H9 (cell line): ENCODE data around the gene ITIH4. TPM values are rescaled to one million over a fixed set of nuclear protein-coding genes. Genes with fewer than 3 reads are reported as not detected.

Source experiments
- DNase-seq: peaks from one replicate; pipeline ENCODE4 v3.0.0-alpha.2; 2017
- H2AFZ ChIP-seq: one replicate; pipeline ENCODE4 v1.6.1; 2013; ENCODE audit warnings: mild to moderate bottlenecking, low read length, control low read depth, moderate library complexity
- H2AK5ac ChIP-seq: 2 replicates; pipeline ENCODE4 v1.6.1; 2013; ENCODE audit warnings: low read length, control low read depth, mixed read lengths; ENCODE audit not compliant: insufficient read length
- H2BK120ac ChIP-seq: one replicate; pipeline ENCODE4 v1.6.1; 2013; ENCODE audit warnings: low read depth, mild to moderate bottlenecking, low read length, control low read depth, inconsistent platforms; ENCODE audit not compliant: poor library complexity, severe bottlenecking
- H2BK12ac ChIP-seq: 2 replicates; pipeline ENCODE4 v1.6.1; 2013; ENCODE audit warnings: low read length, control low read depth, mixed read lengths, low read depth; ENCODE audit not compliant: insufficient read length
- H2BK15ac ChIP-seq: 2 replicates; pipeline ENCODE4 v1.6.1; 2013; ENCODE audit warnings: low read depth, low read length, control low read depth
- H2BK20ac ChIP-seq: one replicate; pipeline ENCODE4 v1.6.1; 2013; ENCODE audit warnings: low read depth, mild to moderate bottlenecking, low read length, control low read depth, inconsistent platforms; ENCODE audit not compliant: poor library complexity, severe bottlenecking
- H2BK5ac ChIP-seq: 2 replicates; pipeline ENCODE4 v1.6.1; 2013; ENCODE audit warnings: low read length, control low read depth, mixed read lengths; ENCODE audit not compliant: insufficient read length
- H3K14ac ChIP-seq: 2 replicates; pipeline ENCODE4 v1.6.1; 2013; ENCODE audit warnings: low read length, control low read depth; ENCODE audit not compliant: insufficient read depth
- H3K18ac ChIP-seq: 2 replicates; pipeline ENCODE4 v1.6.1; 2013; ENCODE audit warnings: low read depth, mild to moderate bottlenecking, mixed read lengths, low read length, control low read depth; ENCODE audit not compliant: insufficient read length
- H3K23ac ChIP-seq: 2 replicates; pipeline ENCODE4 v1.6.1; 2013; ENCODE audit warnings: low read length, control low read depth, mixed read lengths, low read depth; ENCODE audit not compliant: insufficient read length
- H3K23me2 ChIP-seq: 2 replicates; pipeline ENCODE4 v1.6.1; 2013; ENCODE audit warnings: low read depth, mild to moderate bottlenecking, mixed read lengths, low read length, control low read depth; ENCODE audit not compliant: insufficient read length, poor library complexity, severe bottlenecking
- H3K27ac ChIP-seq: 2 replicates; pipeline ENCODE4 v1.5.1; 2013; ENCODE audit warnings: low read length, control low read depth, mixed read lengths, low read depth; ENCODE audit not compliant: insufficient read length
- H3K27me3 ChIP-seq: 2 replicates; pipeline ENCODE4 v1.6.1; 2013; ENCODE audit warnings: low read length, control low read depth, inconsistent platforms; ENCODE audit not compliant: insufficient read depth
- H3K4ac ChIP-seq: 2 replicates; pipeline ENCODE4 v1.6.1; 2013; ENCODE audit warnings: low read depth, mild to moderate bottlenecking, control low read depth, inconsistent platforms, low read length, moderate library complexity
- H3K4me1 ChIP-seq: 2 replicates; pipeline ENCODE4 v1.6.1; 2013; ENCODE audit warnings: low read length, control low read depth, inconsistent platforms; ENCODE audit not compliant: insufficient read depth
- H3K4me2 ChIP-seq: 2 replicates; pipeline ENCODE4 v1.6.1; 2013; ENCODE audit warnings: low read length, control low read depth, mixed read lengths; ENCODE audit not compliant: insufficient read length, insufficient read depth
- H3K56ac ChIP-seq: 2 replicates; pipeline ENCODE4 v1.6.1; 2013; ENCODE audit warnings: low read depth, mild to moderate bottlenecking, mixed read lengths, low read length, control low read depth; ENCODE audit not compliant: insufficient read length
- H3K79me1 ChIP-seq: 2 replicates; pipeline ENCODE4 v1.6.1; 2013; ENCODE audit warnings: low read depth, mild to moderate bottlenecking, moderate library complexity, low read length, control low read depth, inconsistent platforms; ENCODE audit not compliant: insufficient read depth, poor library complexity, severe bottlenecking
- H3K79me2 ChIP-seq: 2 replicates; pipeline ENCODE4 v1.6.1; 2013; ENCODE audit warnings: low read length, control low read depth, inconsistent platforms; ENCODE audit not compliant: insufficient read depth
- H3K9ac ChIP-seq: 2 replicates; pipeline ENCODE4 v1.6.1; 2013; ENCODE audit warnings: low read length, control low read depth, mixed read lengths; ENCODE audit not compliant: insufficient read length; ENCODE audit errors: extremely low read depth
- H3K9me3 ChIP-seq: one replicate; pipeline ENCODE4 v1.6.1; 2013; ENCODE audit warnings: low read depth, low read length, inconsistent platforms; ENCODE audit not compliant: control insufficient read depth
- H3T11ph ChIP-seq: one replicate; pipeline ENCODE4 v1.6.1; 2013; ENCODE audit warnings: mild to moderate bottlenecking, low read length, control low read depth, inconsistent platforms
- H4K20me1 ChIP-seq: one replicate; pipeline ENCODE4 v1.6.1; 2013; ENCODE audit not compliant: control insufficient read depth, insufficient read length, insufficient read depth
- H4K5ac ChIP-seq: 2 replicates; pipeline ENCODE4 v1.6.1; 2013; ENCODE audit warnings: low read depth, mild to moderate bottlenecking, mixed read lengths, low read length, control low read depth; ENCODE audit not compliant: insufficient read length
- H4K8ac ChIP-seq: replicated peaks from 2 replicates; pipeline ENCODE4 v1.6.1; 2013; ENCODE audit warnings: low read length, control low read depth, mixed read lengths, low read depth; ENCODE audit not compliant: insufficient read length
- H4K91ac ChIP-seq: 2 replicates; pipeline ENCODE4 v1.6.1; 2013; ENCODE audit warnings: low read depth, mild to moderate bottlenecking, moderate library complexity, mixed read lengths, low read length, control low read depth; ENCODE audit not compliant: insufficient read length
- H3K27ac Mint-ChIP-seq, 3 experiments: 2 replicates in 2 of 3; 3 replicates in 1 of 3; pipeline ENCODE4 v1.8.0; 2020 to 2021; ENCODE audit warnings: mixed read lengths in 3 of 3, mild to moderate bottlenecking in 1 of 3, moderate library complexity in 1 of 3
- H3K27me3 Mint-ChIP-seq: 2 replicates; pipeline ENCODE4 v1.8.0; 2021; ENCODE audit warnings: low read depth, mild to moderate bottlenecking, moderate library complexity, mixed read lengths
- H3K36me3 Mint-ChIP-seq, 3 experiments: 2 replicates in 2 of 3; 3 replicates in 1 of 3; pipeline ENCODE4 v1.8.0; 2020 to 2021; ENCODE audit warnings: low read depth in 3 of 3, mixed read lengths in 3 of 3; ENCODE audit not compliant: insufficient read depth in 1 of 3
- H3K4me1 Mint-ChIP-seq, 2 experiments: 2 replicates each; pipeline ENCODE4 v1.8.0; 2020; ENCODE audit warnings: mixed read lengths in 2 of 2
- H3K4me3 Mint-ChIP-seq, 2 experiments: 2 replicates in 1 of 2; 3 replicates in 1 of 2; pipeline ENCODE4 v1.8.0; 2020 to 2021; ENCODE audit warnings: mild to moderate bottlenecking in 2 of 2, mixed read lengths in 2 of 2, moderate library complexity in 1 of 2
- H3K9me3 Mint-ChIP-seq, 2 experiments: 2 replicates in 1 of 2; 3 replicates in 1 of 2; pipeline ENCODE4 v1.8.0; 2020; ENCODE audit warnings: mild to moderate bottlenecking in 2 of 2, mixed read lengths in 2 of 2, moderate library complexity in 1 of 2
- CTCF ChIP-seq: fragments of 200-600 bp; sonication (generic); conservative IDR thresholded peaks from 3 replicates; pipeline ENCODE4 v1.8.0; 2021; ENCODE audit warnings: antibody characterized with exemption, mild to moderate bottlenecking
- WGBS: extraction: QIAGEN DNeasy Blood & Tissue Kit; methylation state at CpG from one replicate; pipeline ENCODE4 v1.1.7; 2013; ENCODE audit warnings: missing lambda C conversion rate, low lambda C conversion rate, mixed read lengths; ENCODE audit not compliant: insufficient read length; ENCODE audit errors: extremely low coverage; 5-methylcytosine and 5-hydroxymethylcytosine counted together
- microRNA-seq: library from miRNA; unstranded; fragments of <30 nt; microRNA quantifications from one replicate; pipeline ENCODE4, GENCODE V29; 2020; ENCODE audit warnings: borderline microRNAs expressed
- total RNA-seq: library from RNA; stranded (reverse); gene quantifications from 2 replicates; pipeline ENCODE4 v1.2.1, GENCODE V29; 2021

The ITIH4 gene
- total RNA-seq, 1 experiment from 2014 or later = 3.0 TPM

DNA sequence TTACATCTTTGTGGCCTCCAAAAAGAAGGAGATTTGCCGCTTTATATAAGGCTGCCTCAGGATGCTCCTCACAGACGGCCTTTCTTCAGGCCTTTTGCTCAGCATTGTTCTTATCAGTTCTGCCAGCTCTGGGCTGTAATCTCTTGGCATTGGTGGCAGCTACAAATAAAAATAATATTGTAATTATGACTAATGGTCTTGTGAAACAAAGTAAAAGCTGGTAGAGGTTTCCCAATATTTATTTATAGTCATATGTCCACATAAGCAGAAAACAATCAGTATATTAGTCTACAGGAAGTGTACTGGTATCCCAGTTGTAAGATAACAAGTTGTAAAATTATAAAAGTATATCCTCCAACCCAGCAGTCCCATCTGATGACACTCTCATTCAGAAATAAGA, 67.0 kb downstream of the ITIH4 start:
- Histone ChIP-seq H3K14ac (no peak overlapping the region), H4K8ac (no peak overlapping the region), H3K23me2 (no peaks in the 10 kb centered on the region), H3K4ac (no peak overlapping the region), H3T11ph (no peak overlapping the region), H4K20me1 (no peaks in the 10 kb centered on the region), H3K18ac (no peak overlapping the region), H3K4me1 (no peaks in the 10 kb centered on the region), H2BK12ac (no peak overlapping the region), H2AFZ (no peak overlapping the region), H3K27ac (no peak overlapping the region), H2BK20ac (no peak overlapping the region), H3K9me3 (no peaks in the 10 kb centered on the region), H4K5ac (no peak overlapping the region), H3K79me2 (no peaks in the 10 kb centered on the region), H2AK5ac (no peak overlapping the region), H3K9ac (no peak overlapping the region), H3K27me3 (no peaks in the 10 kb centered on the region), H4K91ac (no peak overlapping the region), H3K79me1 (no peaks in the 10 kb centered on the region), H3K23ac (no peak overlapping the region), H3K4me2 (no peak overlapping the region), H3K56ac (no peak overlapping the region), H2BK120ac (no peak overlapping the region), H2BK15ac (no peak overlapping the region), H2BK5ac (no peak overlapping the region)
- no peak overlapping the region for H3K4me3 Mint-ChIP-seq
- H3K27me3 Mint-ChIP-seq = no peaks in the 10 kb centered on the region
- no peaks in the 10 kb centered on the region for H3K9me3 Mint-ChIP-seq
- WGBS = no CpG with 5 or more reads among the region's 2 CpGs
- H3K36me3 Mint-ChIP-seq = peaks cover 29 to 83% (median 81%) of the 10 kb centered on the region in 3 experiments; a peak in 6 of 7 replicates
- no peaks in the 10 kb centered on the region for H3K4me1 Mint-ChIP-seq
- no peak for DNase-seq
- no peak for TF ChIP-seq CTCF
- no peak overlapping the region for H3K27ac Mint-ChIP-seq

Small RNA genes within 50 kb of the gene (microRNA-seq; reads per million reads assigned to microRNA genes)
- gene MIR8064 = not detected

Other genes starting within 250 kb of the ITIH4 start
- gene PBRM1, start 144.8 kb downstream of the ITIH4 start, total RNA-seq = 70.0 and 74.2 TPM in 2 replicates
- gene GNL3, start 144.6 kb downstream of the ITIH4 start, total RNA-seq = 245 and 250 TPM in 2 replicates
- gene GLT8D1, start 124.9 kb downstream of the ITIH4 start, total RNA-seq = 37.0 and 39.3 TPM in 2 replicates
- gene SPCS1, start 124.6 kb downstream of the ITIH4 start, total RNA-seq = 106 TPM in 2 replicates
- 35.2 and 36.0 TPM in 2 replicates for gene NEK4, start 59.7 kb downstream of the ITIH4 start, total RNA-seq
- not detected in 2 replicates for gene ITIH1, start 53.1 kb downstream of the ITIH4 start, total RNA-seq
- not detected in 2 replicates for gene ITIH3, start 35.9 kb downstream of the ITIH4 start, total RNA-seq
- gene MUSTN1, start 4.3 kb upstream of the ITIH4 start, total RNA-seq = 0.55 and 0.72 TPM in 2 replicates
- gene STIMATE, start 66.9 kb upstream of the ITIH4 start, total RNA-seq = 23.8 and 25.6 TPM in 2 replicates
- gene SFMBT1, start 215.4 kb upstream of the ITIH4 start, total RNA-seq = 15.3 and 15.4 TPM in 2 replicates